D721Med (cell line): Measurements from ENCODE around the gene DDIT3.

Experiments used
- DNase-seq: peaks from one replicate; pipeline ENCODE4 v3.0.0; 2011; ENCODE audit warnings: low spot score; ENCODE audit not compliant: insufficient read length
- FAIRE-seq: peaks from 2 replicates; lab custom pipeline; 2011; peaks lifted over from hg19 to GRCh38; lab: Jason Lieb, UNC
- TF ChIP-seq, protein P1 (sequence below): IDR thresholded peaks from 2 replicates; pipeline ENCODE4 v1.5.1; 2012; ENCODE audit warnings: mild to moderate bottlenecking, control low read depth; ENCODE audit not compliant: insufficient read depth; ENCODE audit errors: missing control alignments

Gene DDIT3

DNA sequence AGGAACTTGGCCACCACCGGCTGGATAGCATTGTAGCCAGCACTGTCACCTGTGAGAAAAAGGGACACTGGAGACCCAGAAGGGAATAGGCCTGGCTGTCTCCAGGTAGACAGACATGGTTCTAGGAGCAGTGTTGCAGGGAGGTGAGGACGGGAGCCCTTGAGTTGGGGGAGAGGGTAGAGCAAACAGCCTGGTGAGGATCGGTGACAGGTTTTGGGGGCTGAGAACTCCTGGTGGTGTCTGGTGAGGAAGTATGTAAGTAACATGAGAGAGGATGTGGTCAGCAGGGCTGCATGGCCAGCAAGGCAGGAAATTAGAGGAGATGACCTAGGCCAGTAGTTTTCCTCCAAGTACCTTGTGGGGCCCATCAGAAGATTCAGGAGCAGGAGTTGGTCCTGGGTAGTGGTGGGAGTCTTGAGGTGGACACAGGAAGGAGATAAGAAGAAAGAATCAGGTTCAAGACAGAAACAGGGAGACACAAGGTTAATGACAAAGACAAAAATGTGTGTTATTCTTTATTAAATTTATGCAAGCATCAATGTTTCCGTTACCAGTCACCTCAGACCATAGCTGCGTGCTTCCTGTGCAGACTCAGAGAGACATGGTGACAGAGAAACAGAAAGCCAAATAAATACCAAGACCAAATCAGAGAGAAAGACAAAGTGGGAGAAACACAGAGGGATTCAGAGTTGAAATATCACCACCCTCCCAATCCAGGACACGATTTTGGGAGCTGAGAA, 40.8 kb downstream of the DDIT3 start, which contains the start of gene ARHGAP9:
TSS of gene ARHGAP9 (minus strand) at position 491 of the 740 bp plus-strand sequence. CDS start at position 31, 460 bp downstream.
- DNase-seq: no peak
- FAIRE-seq: no peak
- TF ChIP-seq, protein P1, sequence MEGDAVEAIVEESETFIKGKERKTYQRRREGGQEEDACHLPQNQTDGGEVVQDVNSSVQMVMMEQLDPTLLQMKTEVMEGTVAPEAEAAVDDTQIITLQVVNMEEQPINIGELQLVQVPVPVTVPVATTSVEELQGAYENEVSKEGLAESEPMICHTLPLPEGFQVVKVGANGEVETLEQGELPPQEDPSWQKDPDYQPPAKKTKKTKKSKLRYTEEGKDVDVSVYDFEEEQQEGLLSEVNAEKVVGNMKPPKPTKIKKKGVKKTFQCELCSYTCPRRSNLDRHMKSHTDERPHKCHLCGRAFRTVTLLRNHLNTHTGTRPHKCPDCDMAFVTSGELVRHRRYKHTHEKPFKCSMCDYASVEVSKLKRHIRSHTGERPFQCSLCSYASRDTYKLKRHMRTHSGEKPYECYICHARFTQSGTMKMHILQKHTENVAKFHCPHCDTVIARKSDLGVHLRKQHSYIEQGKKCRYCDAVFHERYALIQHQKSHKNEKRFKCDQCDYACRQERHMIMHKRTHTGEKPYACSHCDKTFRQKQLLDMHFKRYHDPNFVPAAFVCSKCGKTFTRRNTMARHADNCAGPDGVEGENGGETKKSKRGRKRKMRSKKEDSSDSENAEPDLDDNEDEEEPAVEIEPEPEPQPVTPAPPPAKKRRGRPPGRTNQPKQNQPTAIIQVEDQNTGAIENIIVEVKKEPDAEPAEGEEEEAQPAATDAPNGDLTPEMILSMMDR: no peak

DNA sequence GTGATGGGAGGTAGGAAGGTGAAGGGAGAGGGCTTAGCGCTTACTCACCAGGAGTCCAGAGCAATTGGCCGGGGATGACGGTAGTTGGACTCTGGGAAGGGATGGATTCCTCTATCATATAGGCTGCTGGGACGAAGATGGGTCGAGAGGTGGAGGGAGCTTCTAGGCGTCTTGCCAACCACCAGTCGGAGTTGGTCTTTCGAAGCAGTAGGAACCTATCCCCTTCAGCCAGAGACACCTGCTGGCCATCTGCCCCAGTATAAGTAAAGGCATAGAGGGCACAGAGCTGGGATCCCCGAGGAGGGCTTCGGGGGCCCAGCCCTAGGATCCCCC, 41.3 kb downstream of the DDIT3 start:
- FAIRE-seq: no peak
- no peak for DNase-seq
- TF ChIP-seq, protein P1: no peak

- TF ChIP-seq, protein P1: no peak
- no peak for FAIRE-seq
- no peak for DNase-seq
These were observed 42.3 kb downstream of the DDIT3 start for GRCh38 chr12:57477710-57478681.

DNA sequence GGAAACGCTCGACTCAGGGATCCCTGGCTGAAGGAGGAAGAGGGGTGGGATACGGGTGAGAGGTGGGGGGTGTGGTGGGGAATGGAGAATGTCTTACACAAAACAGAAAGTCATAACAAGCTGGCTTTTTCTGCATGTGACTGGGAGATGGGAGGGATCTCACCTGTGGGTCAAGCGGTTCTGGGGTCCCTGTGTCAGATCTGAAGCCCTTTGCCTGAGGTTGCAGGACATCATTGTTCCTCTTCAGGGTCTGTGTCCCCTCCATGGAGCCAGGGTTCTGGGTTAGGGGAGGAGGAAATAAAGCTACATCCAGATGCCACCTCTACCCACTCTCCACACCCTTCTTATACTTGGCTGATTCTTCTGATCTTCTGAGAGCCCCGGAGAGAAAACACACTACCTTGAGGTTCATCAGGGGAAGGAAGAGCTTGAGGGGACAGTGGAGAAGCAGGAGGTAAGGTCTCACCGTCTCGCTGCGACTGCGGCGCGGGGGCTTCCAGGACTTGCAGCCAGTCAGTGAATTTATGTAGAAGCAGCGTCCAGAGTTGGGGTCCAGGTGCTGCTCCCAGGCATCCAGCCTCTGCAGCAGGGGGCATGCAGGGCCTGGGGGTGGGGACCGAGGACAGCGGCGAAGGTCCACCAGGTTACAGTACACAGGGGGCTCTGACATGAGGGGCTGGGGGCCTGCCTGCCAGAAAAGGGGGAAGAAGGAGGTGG, 43.2 kb downstream of the DDIT3 start:
- FAIRE-seq (no peak), DNase-seq (no peak)
- TF ChIP-seq, protein P1: no peak

DNA sequence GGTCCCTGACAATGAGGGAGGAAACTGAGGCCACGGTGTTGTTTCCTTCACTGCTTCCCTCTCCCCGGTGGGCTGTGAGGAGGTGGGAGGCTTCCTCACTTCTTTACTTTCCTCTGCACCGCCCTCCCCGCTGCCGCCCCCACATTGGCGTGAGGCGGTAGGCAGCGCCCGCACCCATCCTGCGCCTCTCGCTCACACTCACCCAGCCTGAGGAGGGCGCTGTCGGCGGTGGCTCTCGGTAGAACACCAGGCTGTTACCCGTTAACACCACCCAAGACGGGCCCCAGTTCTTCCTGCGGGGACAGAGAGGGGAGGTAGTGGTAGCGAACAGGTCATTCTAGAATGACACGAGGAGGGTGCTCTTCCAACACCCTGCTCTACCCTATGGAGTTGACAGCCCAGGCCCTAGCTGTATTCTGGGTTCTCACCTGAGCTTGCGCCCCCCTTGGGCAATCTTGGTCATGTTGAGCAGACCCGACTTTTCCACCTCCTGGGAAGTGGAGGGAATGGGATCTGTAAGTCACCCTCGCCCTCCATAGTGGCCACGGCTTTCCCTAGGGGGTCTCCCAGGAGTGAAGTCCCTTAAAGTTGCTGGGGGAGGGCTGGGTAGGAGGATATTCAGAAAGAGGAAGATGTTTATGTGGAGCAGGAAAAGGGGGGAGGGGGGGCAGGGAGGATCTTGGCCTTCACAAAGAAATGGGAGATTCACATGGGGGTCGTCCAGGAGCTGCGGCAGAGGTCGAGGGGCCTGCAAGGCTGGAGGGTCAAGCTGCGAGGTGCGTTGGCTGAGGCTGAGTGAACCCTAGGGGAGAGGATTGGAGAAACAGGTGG, 43.9 kb downstream of the DDIT3 start:
- FAIRE-seq (no peak), DNase-seq (no peak)
- TF ChIP-seq, protein P1: no peak

GRCh38 chr12:57475271-57476161, 44.8 kb downstream of the DDIT3 start:
- FAIRE-seq: no peak
- DNase-seq: no peak
- TF ChIP-seq, protein P1: no peak
